OCI-LY1 (cell line): ENCODE measurements around the gene BNIP5.
"Not testable (repeated sequence)": the region's sequence is repeated elsewhere in the genome, so short reads cannot be mapped to it uniquely, and the experiment has no call there.

ENCODE experiments used
- CTCF ChIP-seq: fragments of 200-600 bp; sonication (generic), shearing (Covaris generic); IDR thresholded peaks from 2 replicates; pipeline ENCODE4 v1.5.1; 2017; ENCODE audit warnings: mild to moderate bottlenecking, antibody characterized with exemption, low read length, moderate library complexity, mixed read lengths
- EZH2 ChIP-seq: fragments of 200-600 bp; sonication (generic), shearing (Covaris generic); IDR thresholded peaks from 2 replicates; pipeline ENCODE4 v1.8.0; 2017; ENCODE audit warnings: borderline replicate concordance, mixed run types, mild to moderate bottlenecking, antibody characterized with exemption, low read length, moderate library complexity, mixed read lengths

DNA sequence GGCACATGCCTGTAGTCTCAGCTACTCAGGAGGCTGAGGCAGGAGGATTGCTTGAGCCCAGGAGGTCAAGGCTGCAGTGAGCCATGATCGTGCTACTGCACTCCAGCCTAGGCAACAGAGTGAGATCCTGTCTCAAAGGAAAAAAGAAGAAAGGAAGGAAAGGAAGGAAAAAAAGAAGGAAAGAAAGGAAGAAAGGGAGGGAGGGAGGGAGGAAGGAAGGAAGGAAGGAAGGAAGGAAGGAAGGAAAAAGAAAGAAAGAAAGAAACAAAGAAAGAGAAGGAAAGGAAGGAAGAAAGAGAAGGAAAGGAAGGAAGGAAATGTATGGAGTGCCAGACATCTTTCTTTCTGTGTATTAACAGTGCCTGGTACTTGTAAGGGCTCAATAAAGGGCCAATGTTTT lies 1.5 kb upstream of the BNIP5 start:
- not testable (repeated sequence) for TF ChIP-seq CTCF, EZH2
